Mucosa of stomach (tissue), 1 donor: ENCODE data around the gene AMY2B.
"Not testable (repeated sequence)": the region's sequence is repeated elsewhere in the genome, so short reads cannot be mapped to it uniquely, and the experiment has no call there.

Experiments used
- H3K27me3 ChIP-seq: one replicate; pipeline ENCODE4 v1.7.0; 2013; ENCODE audit warnings: mild to moderate bottlenecking, low read length; ENCODE audit not compliant: control insufficient read depth, insufficient read depth
- H3K36me3 ChIP-seq: one replicate; pipeline ENCODE4 v1.7.0; 2013; ENCODE audit warnings: low read length; ENCODE audit not compliant: control insufficient read depth, insufficient read depth
- H3K4me1 ChIP-seq: one replicate; pipeline ENCODE4 v1.7.0; 2013; ENCODE audit warnings: mild to moderate bottlenecking, low read length; ENCODE audit not compliant: control insufficient read depth, insufficient read depth
- H3K4me3 ChIP-seq: one replicate; pipeline ENCODE4 v1.7.0; 2013; ENCODE audit warnings: low read length
- H3K9ac ChIP-seq: one replicate; pipeline ENCODE4 v1.7.0; 2013; ENCODE audit warnings: mild to moderate bottlenecking, low read length, moderate library complexity
- H3K9me3 ChIP-seq: one replicate; pipeline ENCODE4 v1.7.0; 2013; ENCODE audit warnings: mild to moderate bottlenecking, low read length, moderate library complexity; ENCODE audit not compliant: control insufficient read depth
- donor health status: Pancreatic carcinoma.

The AMY2B gene

GRCh38 chr1:103561643-103562395, 9.6 kb upstream of the AMY2B start:
- Histone ChIP-seq H3K4me3 (no peak overlapping the region), H3K9me3 (no peaks in the 10 kb centered on the region), H3K27me3 (no peaks in the 10 kb centered on the region), H3K9ac (no peak overlapping the region), H3K36me3 (no peaks in the 10 kb centered on the region), H3K4me1 (no peaks in the 10 kb centered on the region)

DNA sequence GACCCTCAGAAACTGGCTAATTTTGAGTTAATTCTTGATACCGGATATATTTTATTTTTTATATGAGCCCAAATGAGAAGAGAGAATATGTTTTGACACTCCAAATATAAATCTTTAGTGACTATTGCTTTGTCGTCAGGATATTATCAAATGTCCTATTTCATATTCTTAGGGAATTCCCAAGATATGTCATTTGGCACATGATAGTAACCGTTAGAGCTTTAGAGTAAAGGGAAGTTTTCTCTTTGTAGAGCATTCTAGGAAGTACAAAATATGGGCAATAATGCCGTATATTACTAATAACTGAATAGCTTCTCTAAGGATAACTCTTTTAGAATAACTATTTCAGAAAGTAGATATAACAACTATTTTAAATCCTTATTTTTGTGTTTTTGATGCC, 8.3 kb upstream of the AMY2B start:
- Histone ChIP-seq H3K4me1 (no peaks in the 10 kb centered on the region), H3K9me3 (no peaks in the 10 kb centered on the region)

DNA sequence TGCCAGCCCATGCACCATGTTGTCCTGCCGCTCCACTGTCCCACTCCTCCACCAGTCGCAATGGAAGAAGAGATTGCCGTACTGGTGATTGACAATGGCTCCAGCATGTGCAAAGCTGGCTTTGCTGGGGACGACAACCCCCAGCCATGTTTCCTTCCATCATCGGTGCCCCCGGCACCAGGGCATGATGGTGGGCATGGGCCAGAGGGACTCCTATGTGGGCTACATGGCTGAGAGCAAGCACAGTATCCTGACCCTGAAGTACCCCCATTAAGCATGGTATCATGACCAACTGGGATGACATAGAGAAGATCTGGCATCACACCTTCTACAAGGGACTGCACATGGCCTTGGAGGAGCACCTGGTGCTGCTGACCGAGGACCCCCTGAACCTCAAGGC, 1.9 kb upstream of the AMY2B start:
- Histone ChIP-seq H3K4me1 (no peaks in the 10 kb centered on the region), H3K9me3 (no peaks in the 10 kb centered on the region), H3K9ac (no peak overlapping the region), H3K27me3 (no peaks in the 10 kb centered on the region), H3K4me3 (no peak overlapping the region), H3K36me3 (no peaks in the 10 kb centered on the region)

More for the DNA sequence above, 8.3 kb upstream of the AMY2B start:
- Histone ChIP-seq H3K36me3 (no peaks in the 10 kb centered on the region), H3K4me3 (no peak overlapping the region), H3K9ac (no peak overlapping the region), H3K27me3 (no peaks in the 10 kb centered on the region)

DNA sequence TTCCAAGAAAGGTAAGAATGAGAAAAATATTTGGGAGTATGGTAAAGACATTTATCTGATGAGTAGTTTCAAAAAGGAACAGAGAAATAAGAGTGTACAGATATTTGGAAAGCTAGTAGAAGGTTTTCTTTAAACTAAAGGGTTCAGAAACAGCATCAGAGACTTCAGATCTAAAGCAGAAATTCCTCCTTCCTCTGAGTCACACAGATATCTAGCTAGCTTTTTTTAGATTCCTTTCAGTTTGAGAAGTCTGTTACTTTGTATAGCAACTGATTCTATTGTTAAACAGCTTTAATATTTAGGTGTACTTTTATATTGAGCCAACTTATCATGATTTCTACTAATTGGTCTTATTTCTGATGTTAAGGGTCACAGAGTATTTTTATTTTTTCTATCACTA, 4.7 kb downstream of the AMY2B start:
- Histone ChIP-seq H3K9me3 (no peaks in the 10 kb centered on the region), H3K27me3 (no peaks in the 10 kb centered on the region), H3K9ac (no peak overlapping the region), H3K4me3 (no peak overlapping the region), H3K36me3 (no peaks in the 10 kb centered on the region), H3K4me1 (no peaks in the 10 kb centered on the region)

- not testable (repeated sequence) for H3K36me3 ChIP-seq, H3K4me3 ChIP-seq, H3K27me3 ChIP-seq, H3K4me1 ChIP-seq, H3K9ac ChIP-seq, H3K9me3 ChIP-seq
Observed at GRCh38 chr1:103576784-103577183, 5.4 kb downstream of the AMY2B start.

DNA sequence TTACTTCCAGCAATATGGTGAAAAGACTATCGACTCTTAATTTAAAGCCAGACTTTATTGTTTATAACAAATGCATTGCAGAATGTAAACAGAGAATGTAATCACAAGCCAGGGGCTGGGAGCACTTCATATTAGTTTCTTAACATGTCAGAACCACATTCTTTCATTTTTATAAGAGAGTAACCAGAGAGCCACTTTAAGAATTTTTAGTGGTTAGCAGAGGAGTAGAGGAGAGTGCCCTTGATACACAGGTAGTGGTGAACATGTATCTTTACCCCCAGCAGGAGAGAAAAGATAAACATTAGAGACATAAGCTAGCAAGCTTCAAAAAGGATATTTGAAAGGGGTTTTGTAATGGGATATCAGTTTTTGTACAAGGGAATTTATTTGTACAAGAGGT, 11.1 kb downstream of the AMY2B start:
- Histone ChIP-seq H3K27me3 (no peaks in the 10 kb centered on the region), H3K4me1 (no peaks in the 10 kb centered on the region), H3K9ac (no peak overlapping the region), H3K9me3 (no peaks in the 10 kb centered on the region), H3K36me3 (no peaks in the 10 kb centered on the region), H3K4me3 (no peak overlapping the region)

DNA sequence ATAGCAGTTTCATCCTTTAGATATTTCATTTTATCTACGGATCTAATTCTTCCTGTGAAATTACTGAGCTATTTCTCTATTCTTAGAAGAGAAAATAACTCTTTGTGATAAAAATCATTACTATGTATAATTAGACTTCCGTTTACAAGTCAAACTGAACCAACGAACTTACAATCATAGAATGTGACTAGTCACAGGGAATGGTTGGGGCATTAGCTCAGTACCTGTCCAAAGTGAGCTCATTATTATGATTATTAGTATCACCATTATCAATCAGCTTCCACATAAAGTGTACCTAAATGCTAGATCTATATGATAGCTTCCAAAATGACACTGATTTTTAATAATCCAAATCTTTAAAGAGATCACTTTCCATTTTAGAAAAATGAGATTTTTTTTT, 12.5 kb downstream of the AMY2B start:
- Histone ChIP-seq H3K9ac (no peak overlapping the region), H3K36me3 (no peaks in the 10 kb centered on the region), H3K4me3 (no peak overlapping the region), H3K27me3 (no peaks in the 10 kb centered on the region), H3K4me1 (no peaks in the 10 kb centered on the region), H3K9me3 (no peaks in the 10 kb centered on the region)

DNA sequence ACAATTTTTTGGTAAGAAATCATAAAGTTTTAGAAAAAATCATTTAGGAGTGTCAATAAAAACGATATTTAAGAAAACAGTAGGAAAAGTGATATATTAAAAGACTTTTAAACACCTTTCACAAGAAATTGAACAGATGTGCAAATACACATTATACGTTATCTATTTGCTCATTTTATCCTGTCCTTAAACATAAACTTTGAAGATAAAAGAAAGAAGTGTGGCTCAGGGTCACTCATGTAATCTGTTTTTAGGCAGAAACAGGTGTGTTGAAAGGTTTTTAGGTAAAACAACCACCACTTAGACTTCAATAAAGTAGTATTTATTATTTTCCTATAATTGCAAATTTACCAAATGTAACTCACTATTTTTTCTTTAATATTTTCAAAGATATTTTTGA, 13.1 kb downstream of the AMY2B start:
- no peaks in the 10 kb centered on the region for H3K36me3 ChIP-seq
- H3K4me3 ChIP-seq, result no peak overlapping the region
- no peaks in the 10 kb centered on the region for H3K27me3 ChIP-seq
- H3K9me3 ChIP-seq, result no peaks in the 10 kb centered on the region
- H3K9ac ChIP-seq, result no peak overlapping the region
- H3K4me1 ChIP-seq, result no peaks in the 10 kb centered on the region

DNA sequence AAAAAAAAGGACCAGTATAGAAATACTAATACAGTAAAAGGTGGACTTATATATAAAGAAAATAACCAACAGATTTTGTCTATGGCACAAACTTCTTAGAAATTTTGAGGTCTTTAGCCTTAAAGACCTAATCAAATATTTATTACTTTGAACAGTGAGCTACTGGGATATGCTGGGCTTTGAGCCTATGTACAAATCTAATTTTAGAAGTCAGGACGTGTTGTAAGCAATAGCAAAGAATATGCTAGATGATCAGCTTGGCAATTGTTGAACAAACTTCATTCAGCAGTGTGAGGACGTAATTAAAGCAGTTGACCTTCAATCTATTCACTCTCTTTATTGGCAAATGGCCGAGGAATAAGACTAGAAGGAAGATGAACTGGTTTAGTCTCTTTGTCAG, 31.4 kb downstream of the AMY2B start:
- H3K36me3 ChIP-seq, H3K27me3 ChIP-seq: not testable (repeated sequence)

GRCh38 chr1:103616362-103616761, 45.0 kb downstream of the AMY2B start:
- H3K4me1 ChIP-seq, result no peaks in the 10 kb centered on the region
- no peak overlapping the region for H3K4me3 ChIP-seq
- no peaks in the 10 kb centered on the region for H3K27me3 ChIP-seq
- H3K9ac ChIP-seq, result no peak overlapping the region
- H3K36me3 ChIP-seq, result no peaks in the 10 kb centered on the region
- H3K9me3 ChIP-seq, result no peaks in the 10 kb centered on the region

More for the DNA sequence above, 31.4 kb downstream of the AMY2B start:
- not testable (repeated sequence) for H3K9me3 ChIP-seq, H3K4me3 ChIP-seq, H3K9ac ChIP-seq, H3K4me1 ChIP-seq

- H3K36me3 ChIP-seq, H3K27me3 ChIP-seq, H3K9me3 ChIP-seq, H3K4me1 ChIP-seq, H3K4me3 ChIP-seq, H3K9ac ChIP-seq: not testable (repeated sequence)
Observed at GRCh38 chr1:103616994-103617477, 45.6 kb downstream of the AMY2B start, which contains the start of gene AMY2A. AMY2A (plus strand) TSS chr1:103617427; CDS start chr1:103617441, 14 bp downstream.

GRCh38 chr1:103627436-103627835, 56.0 kb downstream of the AMY2B start:
- H3K4me3 ChIP-seq, H3K36me3 ChIP-seq, H3K9ac ChIP-seq, H3K27me3 ChIP-seq, H3K9me3 ChIP-seq, H3K4me1 ChIP-seq: not testable (repeated sequence)
